Kidney tubule cell (primary cell): ENCODE measurements around the gene ADARB2.
"Not testable (repeated sequence)": the region's sequence is repeated elsewhere in the genome, so short reads cannot be mapped to it uniquely, and the experiment has no call there.

Experiments used
- DNase-seq: peaks from one replicate; pipeline ENCODE4 v3.0.0-alpha.2; 2018; ENCODE audit warnings: low spot score

The ADARB2 gene

DNA sequence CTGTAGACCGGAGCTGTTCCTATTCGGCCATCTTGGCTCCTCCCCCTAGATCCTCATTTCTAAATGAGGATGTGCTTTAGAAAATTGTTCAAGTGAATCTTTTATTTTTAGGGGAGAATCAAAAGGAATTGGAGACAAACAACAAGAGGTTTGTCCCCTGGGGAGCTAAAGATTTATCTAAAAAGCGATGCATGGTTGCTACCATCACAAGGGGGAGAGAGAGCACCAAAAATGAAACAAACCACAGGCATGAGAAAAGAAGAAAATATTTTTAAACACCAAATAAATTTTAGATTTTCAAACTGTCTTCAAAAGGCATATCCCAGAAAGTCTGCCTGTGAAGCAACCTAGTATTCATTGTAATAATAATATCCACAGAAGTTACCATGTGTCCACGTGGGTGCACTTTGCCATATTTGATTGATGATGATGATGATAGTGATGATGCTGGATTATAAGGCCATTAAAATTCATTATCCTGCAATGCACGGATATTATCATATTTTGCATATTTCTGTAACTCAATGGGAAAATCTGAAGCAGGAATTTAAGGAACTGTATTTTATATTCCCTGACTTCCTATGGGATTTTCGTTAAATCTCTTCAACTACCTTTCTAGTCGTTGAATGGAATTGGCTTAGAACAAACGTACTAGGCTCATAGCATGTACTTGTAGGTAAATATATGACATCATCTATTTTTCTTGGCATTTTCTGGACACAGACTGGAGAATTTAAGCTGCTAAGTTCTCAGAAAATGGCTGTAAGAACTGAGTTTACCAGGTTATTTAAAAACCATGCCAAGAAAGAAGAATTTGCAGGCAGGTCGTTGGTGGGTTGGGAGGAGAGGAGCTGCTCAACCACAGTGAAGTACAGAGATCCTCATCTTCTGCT, 509.6 kb downstream of the ADARB2 start:
- no peak for DNase-seq

DNA sequence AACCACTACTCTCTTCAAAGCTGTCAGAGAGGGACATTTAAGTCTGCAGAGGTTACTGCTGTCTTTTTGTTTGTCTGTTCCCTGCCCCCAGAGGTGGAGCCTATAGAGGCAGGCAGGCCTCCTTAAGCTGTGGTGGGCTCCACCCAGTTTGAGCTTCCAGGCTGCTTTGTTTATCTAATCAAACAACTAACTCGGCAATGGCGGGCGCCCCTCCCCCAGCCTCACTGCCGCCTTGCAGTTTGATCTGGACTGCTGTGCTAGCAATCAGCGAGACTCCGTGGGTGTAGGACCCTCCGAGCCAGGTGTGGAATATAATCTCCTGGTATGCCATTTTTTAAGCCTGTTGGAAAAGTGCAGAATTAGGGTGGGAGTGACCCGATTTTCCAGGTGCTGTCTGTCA, 510.4 kb downstream of the ADARB2 start:
- not testable (repeated sequence) for DNase-seq

- not testable (repeated sequence) for DNase-seq
Observed at GRCh38 chr10:1219874-1220273, 517.5 kb downstream of the ADARB2 start.

DNA sequence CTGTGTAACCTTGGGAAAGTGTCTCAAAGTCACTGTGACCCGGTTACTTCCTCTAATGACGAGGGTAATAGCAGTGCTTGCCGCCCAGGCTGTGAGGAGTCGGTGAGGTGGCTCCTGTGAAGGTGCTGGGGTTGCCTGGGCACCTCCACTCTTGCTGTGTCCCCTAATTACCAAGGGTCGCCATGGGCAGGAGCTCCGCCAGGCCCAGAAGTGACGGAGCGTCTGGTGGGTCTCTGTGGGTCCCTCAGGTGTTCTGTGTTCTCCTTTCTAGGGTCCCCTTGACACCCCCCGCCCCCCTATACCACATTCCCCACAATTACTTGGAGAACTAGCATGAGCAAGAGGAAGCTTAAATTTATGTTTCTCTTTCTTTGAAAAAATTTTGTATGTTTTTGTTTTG, 519.7 kb downstream of the ADARB2 start:
- no peak for DNase-seq

GRCh38 chr10:1217237-1217587, 520.1 kb downstream of the ADARB2 start:
- no peak for DNase-seq

- no peak for DNase-seq
Observed at GRCh38 chr10:1216574-1217236, 520.6 kb downstream of the ADARB2 start.

DNA sequence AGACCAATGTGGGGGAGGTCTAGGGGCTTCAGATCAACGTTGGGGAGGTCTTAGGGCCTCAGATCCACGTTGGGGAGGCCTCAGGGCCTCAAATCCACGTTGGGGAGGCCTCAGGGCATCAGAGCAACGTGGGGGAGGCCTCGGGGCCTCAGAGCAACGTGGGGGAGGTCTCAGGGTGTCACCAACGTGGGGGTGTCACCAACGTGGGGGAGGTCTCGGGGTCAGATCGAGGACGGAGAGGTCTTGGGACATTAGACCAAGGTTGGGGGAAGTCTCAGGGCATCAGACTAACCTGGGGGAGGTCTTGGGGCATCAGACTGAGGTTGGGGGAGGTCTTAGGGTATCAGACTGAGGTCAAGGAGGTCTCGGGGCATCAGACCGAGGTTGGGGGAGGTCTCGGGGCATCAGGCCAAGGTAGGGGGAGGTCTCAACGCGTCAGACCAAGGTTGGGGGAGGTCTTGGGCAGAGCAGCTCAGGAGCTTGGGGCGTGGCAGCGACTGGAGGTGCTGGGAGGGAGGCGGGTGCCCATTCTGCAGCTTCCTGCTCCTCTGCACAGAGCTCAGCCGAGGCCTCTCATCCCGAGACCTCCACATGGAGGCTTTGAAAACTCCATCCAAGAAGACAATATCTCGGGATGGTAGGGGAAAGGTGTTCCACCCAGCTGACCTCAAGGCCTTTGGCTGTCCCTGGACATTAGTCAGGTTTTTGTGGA, 521.3 kb downstream of the ADARB2 start:
- DNase-seq: no peak

DNA sequence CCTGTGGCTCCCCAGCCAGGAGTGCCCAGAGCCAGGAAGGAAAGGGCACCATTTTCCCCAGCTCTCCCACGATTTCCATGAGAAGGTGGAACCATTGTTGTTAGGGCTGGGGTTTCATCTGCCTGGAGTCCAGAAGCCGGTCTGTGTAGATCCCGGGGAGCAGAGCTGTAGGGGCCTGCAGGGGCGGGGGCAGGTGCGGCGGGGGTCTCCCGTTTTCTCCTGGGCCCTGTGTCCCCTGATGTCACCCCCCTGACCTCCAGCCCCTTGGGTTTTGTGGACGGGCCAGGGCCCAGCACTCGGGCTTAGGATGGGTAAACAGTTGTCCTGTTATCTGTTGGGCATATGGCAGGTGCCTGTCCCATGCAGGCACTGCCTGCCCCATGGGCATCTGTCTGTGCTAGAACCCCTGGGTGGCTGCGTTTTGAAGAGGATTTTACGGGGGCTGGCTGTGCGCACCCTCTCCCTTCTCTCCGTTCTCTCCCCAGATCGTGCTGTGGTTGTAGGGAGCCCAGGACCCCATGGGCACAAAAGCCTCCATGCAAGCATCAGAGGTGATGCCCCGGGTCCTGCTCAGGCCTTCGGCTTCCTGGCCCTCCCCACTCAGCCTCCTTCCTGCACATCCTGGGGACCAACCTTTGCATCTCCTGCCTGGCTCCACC, 522.3 kb downstream of the ADARB2 start:
- no peak for DNase-seq

GRCh38 chr10:1214071-1214675, 523.2 kb downstream of the ADARB2 start:
- no peak for DNase-seq

GRCh38 chr10:1213252-1214070, 523.9 kb downstream of the ADARB2 start:
- no peak for DNase-seq

GRCh38 chr10:1212571-1213141, 524.7 kb downstream of the ADARB2 start:
- DNase-seq: no peak

DNA sequence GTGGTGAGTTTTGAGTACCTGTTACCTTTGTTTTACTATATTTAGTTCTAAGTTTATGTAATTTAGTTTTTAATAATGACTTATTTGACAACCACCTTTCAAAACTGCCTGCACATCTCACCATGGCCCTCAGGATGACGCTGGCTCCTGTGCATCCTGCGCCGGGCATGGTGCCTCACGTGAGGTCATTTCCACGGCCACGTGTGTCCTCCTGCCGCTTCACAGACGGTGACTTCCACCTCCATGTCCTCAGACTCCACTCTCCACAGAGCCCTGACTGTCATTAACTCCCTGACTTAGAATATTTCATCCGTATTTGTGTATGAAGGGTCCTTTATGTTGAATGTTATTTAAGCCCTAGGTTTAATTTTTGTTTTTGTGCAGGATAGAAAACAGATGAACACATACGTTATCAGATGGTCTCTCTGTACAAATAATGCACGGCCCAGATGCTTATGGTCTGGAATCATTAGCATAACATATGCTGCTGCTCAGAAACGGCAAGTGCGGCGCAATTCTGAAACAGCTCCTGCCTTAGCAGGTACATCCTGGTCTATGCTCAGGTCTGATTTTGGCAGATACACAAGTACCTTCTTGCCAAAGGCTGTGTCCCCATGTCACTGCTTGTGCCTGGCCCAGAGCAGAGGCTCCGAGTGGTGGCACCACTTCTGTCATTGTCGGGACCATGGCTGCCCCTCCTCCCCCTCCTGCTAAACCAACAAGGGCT, 525.3 kb downstream of the ADARB2 start:
- no peak for DNase-seq

GRCh38 chr10:1210667-1211066, 526.7 kb downstream of the ADARB2 start:
- DNase-seq: no peak

- DNase-seq: no peak
Observed at GRCh38 chr10:1209355-1209979, 527.9 kb downstream of the ADARB2 start.

DNA sequence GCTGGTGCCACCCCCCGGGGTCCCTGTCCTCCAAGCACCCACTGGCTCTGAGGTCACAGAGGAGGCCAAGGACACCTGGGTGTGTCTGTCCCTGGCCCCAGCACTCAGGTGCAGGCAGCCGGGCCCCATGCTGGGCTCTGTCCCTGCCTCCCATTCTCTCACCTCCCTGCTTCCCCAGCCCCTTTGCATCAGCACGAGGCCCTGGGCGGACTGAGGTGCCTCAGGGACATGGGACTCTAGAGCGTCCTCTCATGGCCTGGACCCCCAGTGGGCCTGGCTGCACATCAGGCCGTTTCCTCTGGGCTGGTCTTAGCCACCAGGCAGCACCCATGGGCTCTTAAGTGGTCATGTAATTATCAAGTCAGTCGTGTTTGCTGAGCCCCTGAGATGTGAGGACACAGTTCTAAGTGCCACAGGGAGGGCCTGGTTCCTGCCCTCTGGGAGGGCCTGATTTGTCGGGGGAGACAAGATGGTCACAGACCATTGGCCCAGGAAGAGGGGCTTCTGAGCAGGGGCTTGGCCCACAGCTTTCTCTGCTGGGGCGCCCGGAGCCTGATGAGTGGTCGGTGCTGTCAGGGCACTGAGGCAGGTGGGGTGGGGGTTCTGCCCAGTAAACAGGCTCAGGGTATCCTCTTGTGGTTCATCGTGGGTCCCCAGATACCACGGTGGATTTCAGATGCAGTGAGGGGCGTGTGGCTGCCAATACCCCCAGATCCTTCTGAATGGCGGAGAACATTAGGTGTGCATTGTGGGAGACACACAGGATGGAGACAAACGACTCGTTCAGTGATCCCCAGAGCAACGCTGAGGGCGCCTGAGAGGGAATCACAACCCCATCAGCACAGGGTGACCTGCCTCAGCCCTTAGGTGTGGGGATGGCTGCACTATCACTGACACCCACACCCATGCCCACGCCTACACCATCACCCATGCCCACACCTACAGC, 528.7 kb downstream of the ADARB2 start:
- no peak for DNase-seq

DNA sequence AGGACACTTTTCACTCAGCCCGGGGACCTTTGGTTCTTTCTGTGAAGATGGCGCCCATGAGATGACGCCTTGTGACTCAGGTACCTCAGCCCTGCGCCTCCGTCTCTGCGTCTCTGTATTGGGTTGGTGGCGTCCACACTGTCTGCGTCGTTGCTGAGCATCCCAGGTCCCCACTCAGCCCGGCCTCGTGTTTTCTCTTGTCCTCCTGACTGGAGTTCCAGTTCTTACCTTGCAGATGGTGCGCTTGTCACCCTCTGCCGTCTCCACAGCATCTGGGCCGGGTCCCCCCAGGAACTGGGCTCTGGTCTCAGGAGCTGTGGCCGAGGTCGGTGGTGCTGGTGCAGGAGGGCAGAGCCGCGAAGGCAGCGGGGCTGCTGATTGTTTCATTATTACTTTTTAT, 530.7 kb downstream of the ADARB2 start:
- DNase-seq: no peak

DNA sequence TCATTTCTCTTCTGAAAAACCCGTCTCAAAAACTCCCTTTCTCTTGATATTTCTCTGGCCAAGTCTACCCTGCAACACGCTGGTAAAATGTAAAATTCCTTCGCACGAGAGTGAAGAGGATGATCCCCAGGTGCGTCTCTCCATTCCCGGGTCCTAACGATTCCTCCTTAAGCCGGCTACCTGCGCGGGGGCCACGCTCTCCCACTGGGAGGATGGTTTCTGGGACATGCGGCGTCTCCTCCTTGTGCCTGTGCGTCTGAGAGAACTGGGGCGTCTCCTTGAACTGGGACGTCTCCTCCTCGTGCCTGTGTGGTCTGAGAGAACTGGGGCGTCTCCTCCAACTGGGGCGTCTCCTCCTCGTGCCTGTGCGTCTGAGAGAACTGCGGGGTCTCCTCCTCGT, 531.2 kb downstream of the ADARB2 start:
- DNase-seq: no peak

DNA sequence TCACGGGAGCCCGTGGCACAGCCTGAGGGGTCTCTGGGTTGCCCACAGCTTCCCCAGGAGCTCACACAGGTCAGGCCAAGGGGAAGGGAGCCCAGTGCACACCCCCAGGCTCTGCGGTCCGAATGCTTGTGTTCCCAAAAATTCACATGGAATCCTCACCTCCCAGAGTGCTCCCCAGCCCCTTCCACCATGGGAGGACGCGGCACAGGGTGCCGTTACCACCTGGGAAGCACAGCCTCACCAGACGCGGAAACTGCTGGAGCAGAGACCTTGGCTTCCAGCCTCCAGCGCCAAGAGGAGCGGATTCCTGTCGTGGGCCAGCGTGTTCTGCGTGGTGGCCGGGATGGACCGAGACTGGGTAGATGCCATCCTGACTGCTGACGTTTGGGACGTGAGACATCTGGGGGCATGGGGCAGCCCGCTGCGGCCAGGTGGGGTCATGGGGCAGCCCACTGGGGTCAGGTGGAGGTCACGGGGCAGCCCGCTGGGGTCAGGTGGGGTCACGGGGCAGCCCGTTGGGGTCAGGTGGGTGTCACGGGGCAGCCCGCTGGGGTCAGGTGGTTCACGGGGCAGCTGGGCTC, 531.8 kb downstream of the ADARB2 start:
- DNase-seq: no peak
